K562 (cell line): ENCODE measurements around the gene ADAM8. TPM values are rescaled to one million over a fixed set of nuclear protein-coding genes. Genes with fewer than 3 reads are reported as not detected.

ENCODE experiments used
- ATAC-seq: fragments of 200-7000 bp; cut with Tn5 transposase; 3 replicates; pipeline ENCODE4 v1.9.1; 2020; ENCODE audit warnings: moderate library complexity
- BruUV-seq: library from RNA; stranded (reverse); fragments of 400-500 nt; replicated peaks from 2 replicates; lab custom pipeline; 2021; lab: Mats Ljungman, UMichigan
- CTCF ChIA-PET: fragments of 300-600 bp; formaldehyde crosslinking; extraction: SDS; loops from one replicate; lab custom pipeline; 2021; ENCODE audit warnings: low intra/inter-chr PET ratio; lab: Yijun Ruan, JAX
- POLR2A ChIA-PET: fragments of 300-600, 350-650 bp; sonication (Branson Sonifier 250); formaldehyde crosslinking; extraction: SDS; loops from one replicate; lab custom pipeline; 2021; ENCODE audit warnings: antibody characterized with exemption, inconsistent platforms; lab: Yijun Ruan, JAX
- DNase-seq, 4 experiments: peaks; one replicate each; pipeline versions ENCODE4 v3.0.0 to v3.0.0-alpha.2; 2011 to 2018; ENCODE audit warnings: low spot score in 3 of 4, mixed read lengths in 3 of 4; ENCODE audit errors: extremely low read depth in 1 of 4
- FAIRE-seq: peaks from 2 replicates; lab custom pipeline; 2011; peaks lifted over from hg19 to GRCh38; lab: Jason Lieb, UNC
- H2AFZ ChIP-seq: 2 replicates; pipeline ENCODE4 v1.6.0; 2011; ENCODE audit warnings: low read depth, low read length, control low read depth, inconsistent platforms
- H3K27ac ChIP-seq: fragments of 200-600 bp; 3 replicates; pipeline ENCODE4 v1.8.0; 2011; ENCODE audit warnings: low read depth, mild to moderate bottlenecking, control low read depth, inconsistent platforms, low read length, moderate library complexity, mixed read lengths; ENCODE audit errors: extremely low read depth
- H3K27me3 ChIP-seq, 2 experiments: fragments of 300-600 bp in 1 of 2; 2 replicates in 1 of 2; 3 replicates in 1 of 2; pipeline versions ENCODE4 v1.6.0 to v1.8.0; 2011; ENCODE audit warnings: inconsistent platforms in 2 of 2, low read length in 2 of 2, mild to moderate bottlenecking in 1 of 2, mixed read lengths in 1 of 2, moderate library complexity in 1 of 2; ENCODE audit not compliant: control insufficient read depth in 2 of 2, insufficient read depth in 2 of 2
- H3K36me3 ChIP-seq: fragments of 300-600 bp; 3 replicates; pipeline ENCODE4 v1.8.0; 2011; ENCODE audit warnings: mild to moderate bottlenecking, low read length, inconsistent platforms; ENCODE audit not compliant: control insufficient read depth, insufficient read depth
- H3K4me1 ChIP-seq, 2 experiments: fragments of 200-600 bp in 1 of 2; replicated peaks in 1 of 2; 2 replicates in 1 of 2; 3 replicates in 1 of 2; pipeline versions ENCODE4 v1.5.1 to v1.8.0; 2011; ENCODE audit warnings: inconsistent platforms in 2 of 2, low read length in 2 of 2, mild to moderate bottlenecking in 1 of 2, mixed read lengths in 1 of 2, moderate library complexity in 1 of 2; ENCODE audit not compliant: control insufficient read depth in 2 of 2, insufficient read depth in 2 of 2
- H3K4me2 ChIP-seq: 2 replicates; pipeline ENCODE4 v1.6.1; 2011; ENCODE audit warnings: low read length, control low read depth, inconsistent platforms, mixed read lengths; ENCODE audit not compliant: insufficient read depth
- H3K4me3 ChIP-seq: fragments of 200-600 bp; sonication (generic), shearing (Covaris generic); 2 replicates; pipeline ENCODE4 v1.5.1; 2016; ENCODE audit warnings: control low read depth, inconsistent platforms
- H3K79me2 ChIP-seq: fragments of 200-600 bp; 3 replicates; pipeline ENCODE4 v1.8.0; 2011; ENCODE audit warnings: low read length, inconsistent platforms; ENCODE audit not compliant: control insufficient read depth, insufficient read depth
- H3K9ac ChIP-seq, 2 experiments: 2 replicates each; pipeline versions ENCODE4 v1.6.0 to v1.6.1; 2011; ENCODE audit warnings: low read depth in 2 of 2, low read length in 2 of 2, control low read depth in 1 of 2, inconsistent platforms in 1 of 2, mild to moderate bottlenecking in 1 of 2, mixed read lengths in 1 of 2; ENCODE audit not compliant: insufficient read depth in 1 of 2
- H3K9me1 ChIP-seq: one replicate; pipeline ENCODE4 v1.6.0; 2011; ENCODE audit warnings: inconsistent platforms, mild to moderate bottlenecking, low read length, moderate library complexity; ENCODE audit not compliant: control insufficient read depth, insufficient read depth
- H3K9me3 ChIP-seq: replicated peaks from 2 replicates; pipeline ENCODE4 v1.5.1; 2011; ENCODE audit warnings: low read depth, low read length, inconsistent platforms; ENCODE audit not compliant: control insufficient read depth, insufficient read depth
- H4K20me1 ChIP-seq: replicated peaks from 2 replicates; pipeline ENCODE4 v1.6.1; 2011; ENCODE audit warnings: low read length, inconsistent platforms, mixed read lengths; ENCODE audit not compliant: control insufficient read depth, insufficient read depth
- ATF3 ChIP-seq, 2 experiments: fragments of 450-650 bp in 1 of 2; sonication (generic) in 1 of 2; formaldehyde crosslinking in 1 of 2; IDR thresholded peaks in 1 of 2; conservative IDR thresholded peaks in 1 of 2; 2 replicates each; pipeline versions ENCODE4 v1.6.1 to v1.8.1; 2016 to 2023; ENCODE audit warnings: mild to moderate bottlenecking in 2 of 2, moderate library complexity in 2 of 2, inconsistent platforms in 1 of 2, missing genetic modification reagents in 1 of 2
- E4F1 ChIP-seq: fragments of 250-450 bp; sonication (Bioruptor Pico); IDR thresholded peaks from 2 replicates; pipeline ENCODE4 v1.5.0; 2021; ENCODE audit warnings: mild to moderate bottlenecking, borderline replicate concordance
- ERF ChIP-seq: fragments of 450-650 bp; formaldehyde crosslinking; IDR thresholded peaks from 2 replicates; pipeline ENCODE4 v1.4.0; 2020; ENCODE audit warnings: mild to moderate bottlenecking, mixed read lengths
- FOS ChIP-seq: IDR thresholded peaks from 3 replicates; pipeline ENCODE4 v1.6.1; 2011; ENCODE audit not compliant: insufficient read length; ENCODE audit errors: extremely low read depth
- FOXA1 ChIP-seq: fragments of 450-650 bp; IDR thresholded peaks from 2 replicates; pipeline ENCODE4 v1.6.1; 2016; ENCODE audit warnings: mild to moderate bottlenecking, borderline replicate concordance
- HNRNPL ChIP-seq: fragments of 200-400 bp; formaldehyde crosslinking; IDR thresholded peaks from 2 replicates; pipeline ENCODE4 v1.6.1; 2017; ENCODE audit warnings: low read depth, mild to moderate bottlenecking, low read length
- KDM2B ChIP-seq: fragments of 250-450 bp; sonication (Bioruptor Pico); IDR thresholded peaks from 2 replicates; pipeline ENCODE4 v1.8.0; 2021; ENCODE audit warnings: mild to moderate bottlenecking, moderate library complexity
- MTA3 ChIP-seq: fragments of 450-650 bp; formaldehyde crosslinking; IDR thresholded peaks from 2 replicates; pipeline ENCODE4 v1.6.1; 2017; ENCODE audit warnings: mild to moderate bottlenecking, borderline replicate concordance
- POLR2AphosphoS2 ChIP-seq: IDR thresholded peaks from 2 replicates; pipeline ENCODE4 v1.6.1; 2012; ENCODE audit warnings: low read length, improper control_type of control experiment
- PRMT5 ChIP-seq: sonication (generic); formaldehyde crosslinking; IDR thresholded peaks from 2 replicates; pipeline ENCODE4 v1.5.0; 2020; ENCODE audit warnings: missing genetic modification reagents
- SIRT6 ChIP-seq: IDR thresholded peaks from one replicate; pipeline ENCODE4 v1.6.1; 2012; ENCODE audit warnings: low read depth, mild to moderate bottlenecking, control low read depth, inconsistent platforms, low read length, moderate library complexity
- TARDBP ChIP-seq: fragments of 450-650 bp; IDR thresholded peaks from 2 replicates; pipeline ENCODE4 v1.6.1; 2016
- TFE3 ChIP-seq: fragments of 450-650 bp; formaldehyde crosslinking; IDR thresholded peaks from 2 replicates; pipeline ENCODE4 v1.4.0; 2020; ENCODE audit warnings: mild to moderate bottlenecking, mixed read lengths
- ZBTB33 ChIP-seq: sonication (generic); formaldehyde crosslinking; IDR thresholded peaks from 2 replicates; pipeline ENCODE4 v1.8.1; 2023; ENCODE audit warnings: mild to moderate bottlenecking, missing genetic modification reagents
- ZNF224 ChIP-seq: sonication (generic); formaldehyde crosslinking; IDR thresholded peaks from 2 replicates; pipeline ENCODE4 v1.8.0; 2022; ENCODE audit warnings: mild to moderate bottlenecking, missing genetic modification reagents
- ZNF41 ChIP-seq: fragments of 250-450 bp; sonication (Bioruptor Pico); conservative IDR thresholded peaks from 2 replicates; pipeline ENCODE4 v1.4.0; 2020; ENCODE audit warnings: mild to moderate bottlenecking
- ZNF780A ChIP-seq: fragments of 250-450 bp; sonication (Bioruptor Pico); IDR thresholded peaks from 2 replicates; pipeline ENCODE4 v1.5.0; 2021; ENCODE audit warnings: mild to moderate bottlenecking
- WGBS: fragments of 100-300 bp; shearing (Covaris generic); methylation state at CpG from one replicate; pipeline ENCODE4 v1.1.6; 2016; ENCODE audit warnings: low coverage, mixed read lengths; ENCODE audit not compliant: insufficient coverage; ENCODE audit errors: missing lambda C conversion rate; 5-methylcytosine and 5-hydroxymethylcytosine counted together
- in situ Hi-C: fragments of 300-500 bp; cut with MboI; formaldehyde crosslinking; loops from 4 replicates; pipeline ENCODE4 v1.15.0; 2018; ENCODE audit warnings: inconsistent platforms, mixed read lengths
- intact Hi-C: fragments of 100-400 bp; cut with micrococcal nuclease; formaldehyde crosslinking; loops from 2 replicates; pipeline ENCODE4 v1.14.2; 2022
- polyA plus RNA-seq, 8 experiments: library from polyadenylated mRNA; depleted of rRNA in 4 of 8; stranded (reverse) in 5 of 8; unstranded in 3 of 8; fragments of >200 nt; fragmentation: Nextera tagmentation in 2 of 8; fragmentation: Illumina TruSeq in 1 of 8; extraction: Ambion mirVana in 2 of 8; extraction: Trizol in 1 of 8; gene quantifications; 2 replicates each; pipeline versions ENCODE4 v1.2.1 to v1.2.3, GENCODE V29; 2011 to 2014; ENCODE audit warnings: inconsistent platforms in 1 of 8, missing spikeins in 1 of 8
- total RNA-seq, 7 experiments: library from RNA; depleted of rRNA in 6 of 7; stranded (reverse); fragments of >200 nt in 6 of 7; fragmentation: Illumina TruSeq in 2 of 7; extraction: Trizol in 2 of 7; gene quantifications; 2 replicates each; pipeline versions ENCODE4 v1.2.1 to v1.2.3, GENCODE V29; 2011 to 2021; ENCODE audit warnings: low replicate concordance in 1 of 7

The ADAM8 gene
- total and polyA plus RNA-seq, 9 of the 15 experiments (the other 6 are each of a cell fraction or from before 2014, with no cell fraction given): 0.07 to 7.0 (median 1.1) TPM

- Histone ChIP-seq H4K20me1 (no peaks in the 10 kb centered on the region), H3K4me1 (peaks cover under 1 to 50% of the 10 kb centered on the region in 2 experiments; a peak in 3 of 5 replicates), H2AFZ (no peak overlapping the region), H3K4me2 (no peak overlapping the region), H3K27me3 (peaks cover 5 to 34% of the 10 kb centered on the region in 2 experiments), H3K27ac (no peak overlapping the region), H3K36me3 (no peaks in the 10 kb centered on the region), H3K9me3 (no peaks in the 10 kb centered on the region), H3K9ac (0 out of 4 replicates have a peak overlapping the region, but pooled peaks of 1 of the 2 experiments have one; percentile 17), H3K79me2 (no peaks in the 10 kb centered on the region), H3K9me1 (no peaks in the 10 kb centered on the region), H3K4me3 (no peak overlapping the region)
- CTCF ChIA-PET: no interaction called here
- in situ Hi-C loops (no loop called here), intact Hi-C loops (no loop called here)
- POLR2A ChIA-PET: no interaction called here
- no peak for FAIRE-seq
- ATAC-seq: no peak
- DNase-seq: no peak
- BruUV-seq: no TSS peak
- TF ChIP-seq E4F1 (CRISPR knock-in tag) (no peak), HNRNPL (no peak), SIRT6 (no peak), ZNF780A (CRISPR knock-in tag) (no peak), PRMT5 (no peak), KDM2B (CRISPR knock-in tag) (no peak), ZBTB33 (CRISPR knock-in tag) (no peak), POLR2AphosphoS2 (no peak), ATF3 (IDR thresholded peaks at IDR 0.05) (no peak), ATF3 (CRISPR knock-in tag; conservative IDR thresholded peaks at IDR 0.05) (no peak), ZNF224 (no peak), TFE3 (no peak), MTA3 (no peak), TARDBP (no peak), FOXA1 (no peak), FOS (no peak), ZNF41 (no peak), ERF (no peak)
- WGBS: 44% methylated on average over 11 of the region's 28 CpGs
These were observed 56.9 kb downstream of the ADAM8 start for GRCh38 chr10:133219782-133220181.
